ENCODE measurements around the gene POMT1.

DNA sequence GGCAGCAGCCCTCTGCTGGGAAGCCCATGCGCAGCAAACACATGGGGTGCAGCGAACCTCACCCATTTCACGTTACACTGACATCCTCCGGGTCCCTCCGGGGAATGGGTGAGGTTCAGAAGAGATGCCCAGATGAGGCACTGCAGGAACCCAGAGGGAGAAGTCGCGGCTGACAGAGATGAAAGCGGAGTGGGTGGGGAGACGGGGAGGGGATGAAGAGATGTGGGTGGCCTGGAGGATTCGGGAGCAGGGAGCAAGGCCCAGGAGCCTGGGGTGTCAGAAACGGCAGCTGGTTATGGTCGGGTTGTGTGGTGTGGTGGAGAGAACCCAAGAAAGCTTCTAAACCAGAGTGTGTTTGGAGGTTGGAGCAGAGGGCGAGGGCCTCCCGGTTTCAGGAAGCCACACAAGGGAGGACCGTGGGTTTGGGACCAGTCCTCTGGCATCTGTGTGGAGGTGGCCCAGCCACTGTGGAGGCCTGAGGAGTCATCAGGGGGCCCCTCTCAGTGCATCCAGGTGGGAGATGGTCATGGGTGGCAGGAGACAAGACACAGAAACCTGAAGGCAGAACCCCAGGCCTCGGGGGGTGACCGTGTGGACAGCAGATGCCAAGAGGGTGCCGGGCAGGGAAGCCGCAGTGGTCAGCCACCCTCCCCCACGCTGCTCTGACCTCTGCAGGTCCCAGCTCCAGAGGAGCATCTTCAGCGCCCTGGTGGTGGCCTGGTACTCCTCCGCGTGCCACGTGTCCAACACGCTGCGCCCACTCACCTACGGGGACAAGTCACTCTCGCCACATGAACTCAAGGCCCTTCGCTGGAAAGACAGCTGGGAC, 19.8 kb downstream of the POMT1 start:
- TF ChIP-seq, protein P1, sequence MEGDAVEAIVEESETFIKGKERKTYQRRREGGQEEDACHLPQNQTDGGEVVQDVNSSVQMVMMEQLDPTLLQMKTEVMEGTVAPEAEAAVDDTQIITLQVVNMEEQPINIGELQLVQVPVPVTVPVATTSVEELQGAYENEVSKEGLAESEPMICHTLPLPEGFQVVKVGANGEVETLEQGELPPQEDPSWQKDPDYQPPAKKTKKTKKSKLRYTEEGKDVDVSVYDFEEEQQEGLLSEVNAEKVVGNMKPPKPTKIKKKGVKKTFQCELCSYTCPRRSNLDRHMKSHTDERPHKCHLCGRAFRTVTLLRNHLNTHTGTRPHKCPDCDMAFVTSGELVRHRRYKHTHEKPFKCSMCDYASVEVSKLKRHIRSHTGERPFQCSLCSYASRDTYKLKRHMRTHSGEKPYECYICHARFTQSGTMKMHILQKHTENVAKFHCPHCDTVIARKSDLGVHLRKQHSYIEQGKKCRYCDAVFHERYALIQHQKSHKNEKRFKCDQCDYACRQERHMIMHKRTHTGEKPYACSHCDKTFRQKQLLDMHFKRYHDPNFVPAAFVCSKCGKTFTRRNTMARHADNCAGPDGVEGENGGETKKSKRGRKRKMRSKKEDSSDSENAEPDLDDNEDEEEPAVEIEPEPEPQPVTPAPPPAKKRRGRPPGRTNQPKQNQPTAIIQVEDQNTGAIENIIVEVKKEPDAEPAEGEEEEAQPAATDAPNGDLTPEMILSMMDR (IDR thresholded peaks at IDR 0.05): no peak
- no peak for TF ChIP-seq POLR2A (IDR thresholded peaks at IDR 0.05)
